Activated CD4-positive, CD25-positive, alpha-beta regulatory T cell treated with anti-CD3 and anti-CD28 coated beads, Interleukin-2, amount 50 U/mL, for 16 hours (primary cell): ENCODE results near the gene CHEK2.
"Not testable (repeated sequence)": the region's sequence is repeated elsewhere in the genome, so short reads cannot be mapped to it uniquely, and the experiment has no call there.

Experiments
- DNase-seq: peaks from one replicate; pipeline ENCODE4 v3.0.0-alpha.2; 2020; ENCODE audit warnings: low read depth, low spot score

The CHEK2 gene

GRCh38 chr22:28741785-28742561, at the start of gene CHEK2, which contains the start of gene HSCB:
CHEK2 (minus strand) TSS chr22:28741820; CDS start chr22:28734721, 7,099 bp downstream.
HSCB (plus strand) TSS chr22:28742039; CDS start chr22:28742096, 57 bp downstream.
- peak; percentile 95 for DNase-seq

GRCh38 chr22:28791124-28791523, 49.5 kb upstream of the CHEK2 start:
- no peak for DNase-seq

GRCh38 chr22:28788601-28789000, 47.0 kb upstream of the CHEK2 start:
- no peak for DNase-seq

GRCh38 chr22:28783786-28784671, 42.4 kb upstream of the CHEK2 start:
- no peak for DNase-seq

- no peak for DNase-seq
These were observed 38.7 kb upstream of the CHEK2 start for GRCh38 chr22:28780296-28780695.

- no peak for DNase-seq
These were observed 38.2 kb upstream of the CHEK2 start for GRCh38 chr22:28779833-28780232.

- no peak for DNase-seq
These were observed 32.8 kb upstream of the CHEK2 start for GRCh38 chr22:28774378-28774777.

- no peak for DNase-seq
These were observed 31.8 kb upstream of the CHEK2 start for GRCh38 chr22:28773461-28773867.

GRCh38 chr22:28772633-28773460, 31.2 kb upstream of the CHEK2 start, which contains the start of gene CCDC117:
CCDC117 (plus strand) TSS chr22:28772695; CDS start chr22:28772850, 155 bp downstream.
- DNase-seq: peak; percentile 90

- DNase-seq: no peak
These were observed 29.7 kb upstream of the CHEK2 start for GRCh38 chr22:28771195-28771791.

GRCh38 chr22:28769394-28770085, 27.9 kb upstream of the CHEK2 start:
- no peak for DNase-seq

GRCh38 chr22:28768701-28769393, 27.2 kb upstream of the CHEK2 start:
- DNase-seq: no peak

GRCh38 chr22:28766628-28767027, 25.0 kb upstream of the CHEK2 start:
- DNase-seq: no peak

- DNase-seq: not testable (repeated sequence)
These were observed 20.4 kb upstream of the CHEK2 start for GRCh38 chr22:28762000-28762399.

- no peak for DNase-seq
These were observed 19.8 kb upstream of the CHEK2 start for GRCh38 chr22:28761449-28761755.

- no peak for DNase-seq
These were observed 18.4 kb upstream of the CHEK2 start for GRCh38 chr22:28759861-28760560.

GRCh38 chr22:28754512-28754911, 12.9 kb upstream of the CHEK2 start:
- not testable (repeated sequence) for DNase-seq

- DNase-seq: no peak
These were observed 8.9 kb upstream of the CHEK2 start for GRCh38 chr22:28750471-28750881.

- DNase-seq: no peak
These were observed 2.2 kb upstream of the CHEK2 start for GRCh38 chr22:28743852-28744251.
